GM19438 (cell line): Measurements from ENCODE around the gene XAF1.
"Not testable (repeated sequence)": the region's sequence is repeated elsewhere in the genome, so short reads cannot be mapped to it uniquely, and the experiment has no call there.

Source experiments
- ATAC-seq: cut with Tn5 transposase; IDR thresholded peaks from one replicate; pipeline ENCODE4 v1.9.1; 2021; ENCODE audit warnings: low read depth; ENCODE audit not compliant: unreplicated experiment

The XAF1 gene

GRCh38 chr17:6752068-6752909 lies 3.6 kb upstream of the XAF1 start:
- ATAC-seq = no peak

DNA sequence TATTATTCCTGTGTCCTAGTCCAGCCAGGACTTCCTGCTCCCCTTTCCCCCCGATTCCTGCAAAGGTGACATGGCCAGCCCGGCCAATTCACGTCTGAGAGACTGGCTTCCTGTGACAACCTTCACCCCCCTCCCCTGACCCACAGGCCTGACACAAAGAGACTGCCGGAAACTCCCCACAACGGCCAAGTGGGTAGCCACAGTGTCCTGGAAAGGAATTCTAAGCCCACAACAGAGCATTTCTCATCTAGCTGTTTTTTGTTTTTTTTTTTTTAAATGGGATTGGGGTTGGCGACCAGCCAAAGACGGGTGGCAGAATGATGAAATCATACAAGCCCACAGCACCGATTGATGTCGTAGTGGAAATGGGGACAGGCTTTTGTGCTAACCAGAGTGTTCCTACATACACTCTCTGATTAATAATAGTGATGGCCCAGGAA lies 2.8 kb upstream of the XAF1 start:
- no peak for ATAC-seq

GRCh38 chr17:6753546-6753945 lies 2.3 kb upstream of the XAF1 start:
- ATAC-seq = no peak

GRCh38 chr17:6755281-6755680 lies 565 bp upstream of the XAF1 start:
- no peak for ATAC-seq

GRCh38 chr17:6756425-6757031 lies 682 bp downstream of the XAF1 start:
- no peak for ATAC-seq

DNA sequence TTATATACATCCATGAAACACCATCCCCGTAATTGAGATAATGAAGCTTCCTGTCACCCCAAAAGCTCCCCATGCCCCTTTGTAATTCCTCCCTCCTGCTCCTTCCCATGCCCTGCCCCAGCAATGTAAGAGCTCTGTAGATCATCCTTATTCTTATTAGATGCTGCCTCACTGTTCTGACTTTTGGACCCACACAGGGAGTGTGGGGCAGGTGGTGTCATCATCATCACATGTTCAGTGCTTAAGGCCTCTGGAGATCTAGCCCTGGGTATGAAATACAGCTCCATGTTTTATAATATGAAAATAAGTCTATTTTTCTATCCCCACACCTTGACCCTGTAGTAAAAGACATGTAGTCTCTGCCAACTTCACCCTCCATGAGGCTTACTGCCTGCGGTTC lies 1.9 kb downstream of the XAF1 start:
- no peak for ATAC-seq

DNA sequence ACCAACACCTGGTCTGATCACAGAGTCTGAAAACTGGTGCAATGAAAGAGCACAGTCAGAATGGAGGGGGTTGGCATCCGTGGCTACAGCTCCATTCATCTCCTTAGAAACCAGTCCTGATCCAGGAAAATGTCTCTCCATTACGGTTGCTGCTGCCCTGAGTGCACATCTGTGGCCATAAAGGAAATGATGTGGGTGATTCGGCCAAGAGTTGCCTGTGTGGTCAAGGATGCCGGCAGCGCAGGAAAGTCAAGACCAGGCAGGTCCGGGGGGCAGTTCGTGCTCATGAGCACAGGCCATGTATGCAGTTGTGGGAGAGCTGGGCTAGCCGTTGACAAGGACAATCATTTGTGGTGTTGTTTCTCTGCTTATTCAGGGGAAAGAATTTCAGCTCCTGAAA lies 5.9 kb downstream of the XAF1 start:
- ATAC-seq = no peak

GRCh38 chr17:6768447-6768846 lies 12.6 kb downstream of the XAF1 start:
- no peak for ATAC-seq

DNA sequence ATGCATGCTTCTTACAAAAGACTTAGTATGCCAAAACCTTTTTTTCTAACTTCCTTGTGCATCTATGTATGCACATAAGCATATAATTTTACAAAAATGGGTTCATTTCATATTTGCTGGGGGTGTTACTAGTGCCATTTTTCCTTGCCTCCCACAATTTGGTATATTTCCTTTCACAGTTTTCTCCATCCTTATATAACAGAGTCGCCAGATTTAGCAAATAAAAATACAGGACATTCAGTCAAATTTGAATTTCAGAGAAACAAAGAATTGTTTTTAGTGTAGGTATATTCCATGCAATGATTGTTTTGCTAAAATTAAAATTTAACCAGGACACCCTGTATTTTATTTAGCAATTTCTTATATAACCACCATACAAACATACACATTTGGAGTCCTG lies 16.2 kb downstream of the XAF1 start:
- ATAC-seq = no peak

GRCh38 chr17:6774906-6775305 lies 19.1 kb downstream of the XAF1 start:
- ATAC-seq = not testable (repeated sequence)

DNA sequence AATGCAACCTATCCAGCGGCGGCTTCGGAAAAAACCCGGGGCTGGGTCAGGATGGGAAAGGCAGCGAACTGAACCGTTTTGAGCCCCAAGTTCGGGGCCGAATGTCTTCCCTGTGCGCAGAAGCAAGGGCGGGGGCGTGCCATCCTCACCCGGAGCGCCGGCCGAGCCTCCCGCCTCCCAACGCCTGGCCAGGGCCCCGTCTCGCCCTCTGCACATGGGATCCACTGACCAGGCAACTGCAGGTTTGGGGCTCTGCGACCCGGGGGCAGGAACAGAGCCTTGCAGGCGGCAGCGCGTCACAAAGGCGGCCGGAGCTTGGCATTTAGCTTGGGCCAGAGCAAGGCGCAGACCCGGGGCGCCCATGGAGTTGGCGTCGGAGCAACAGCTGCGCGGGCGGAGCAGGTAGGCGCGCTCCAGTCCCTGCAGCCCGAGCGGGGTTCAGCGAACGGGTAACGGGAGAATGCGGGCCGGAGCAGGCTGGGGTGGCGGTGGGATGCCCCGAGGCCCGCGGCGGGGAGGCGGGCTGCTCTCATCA lies 20.1 kb downstream of the XAF1 start, which contains the start of gene FBXO39:
TSS of gene FBXO39 (plus strand) at position 345 of the 535 bp plus-strand sequence. CDS start 3,654 bp downstream, outside the sequence.
- ATAC-seq = no peak

GRCh38 chr17:6779411-6779810 lies 23.6 kb downstream of the XAF1 start:
- no peak for ATAC-seq

DNA sequence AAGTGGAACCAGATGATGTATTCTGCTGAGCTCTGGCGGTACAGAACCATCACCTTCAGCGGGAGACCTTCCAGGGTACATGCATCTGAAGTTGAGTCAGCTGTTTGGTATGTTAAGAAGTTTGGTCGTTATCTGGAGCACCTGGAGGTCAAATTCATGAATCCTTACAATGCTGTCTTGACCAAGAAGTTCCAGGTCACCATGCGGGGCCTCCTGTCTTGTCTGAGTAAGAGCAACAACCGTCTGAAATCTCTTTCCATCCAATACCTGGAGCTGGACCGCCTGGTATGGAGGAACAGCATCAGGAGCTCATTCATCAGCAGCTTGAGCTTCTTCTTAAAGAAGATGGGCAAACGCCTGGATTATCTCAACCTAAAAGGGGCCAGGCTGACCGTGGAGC lies 24.2 kb downstream of the XAF1 start:
- no peak for ATAC-seq

DNA sequence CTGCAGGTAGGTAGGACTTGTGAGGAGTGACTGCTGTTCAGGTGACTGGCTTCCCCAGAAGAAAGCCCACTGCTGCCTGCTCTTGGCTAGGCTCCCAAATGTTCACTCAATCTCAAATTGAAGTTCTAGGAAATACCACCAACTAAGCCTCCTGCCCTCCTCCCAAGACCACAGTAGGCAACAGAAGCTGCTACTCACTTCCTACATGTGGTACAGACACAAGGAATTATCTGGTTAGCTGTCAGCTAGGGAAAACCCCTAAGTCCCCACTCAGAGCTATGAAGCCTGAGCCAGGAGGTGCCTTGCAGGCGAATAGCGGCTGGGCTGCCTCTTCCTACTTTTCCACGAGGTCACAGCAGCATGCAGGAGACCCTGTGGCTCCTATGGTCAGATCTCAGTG lies 25.0 kb downstream of the XAF1 start:
- no peak for ATAC-seq

GRCh38 chr17:6782244-6782643 lies 26.4 kb downstream of the XAF1 start:
- no peak for ATAC-seq

GRCh38 chr17:6786618-6787017 lies 30.8 kb downstream of the XAF1 start:
- no peak for ATAC-seq

- no peak for ATAC-seq
These were observed 31.3 kb downstream of the XAF1 start for GRCh38 chr17:6787081-6787693.

DNA sequence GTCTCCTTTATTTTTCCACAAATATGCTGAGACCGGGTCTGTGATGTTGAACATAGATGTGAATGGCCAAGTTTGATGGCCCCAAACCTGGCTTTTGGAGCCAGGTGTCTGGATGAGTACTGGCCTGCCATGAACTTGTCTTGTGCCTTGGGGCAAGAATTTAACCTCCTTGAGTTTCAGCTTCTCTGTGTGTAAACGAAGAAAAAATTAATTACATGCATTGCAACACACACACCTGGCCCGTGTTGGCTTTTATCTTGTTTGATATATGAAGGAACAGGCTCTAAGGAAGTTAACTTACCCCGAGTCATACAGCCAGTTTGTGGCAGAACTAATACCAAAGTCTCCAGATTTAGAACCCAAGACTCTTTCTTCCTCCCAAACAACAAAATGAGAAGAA lies 33.3 kb downstream of the XAF1 start:
- ATAC-seq = no peak

DNA sequence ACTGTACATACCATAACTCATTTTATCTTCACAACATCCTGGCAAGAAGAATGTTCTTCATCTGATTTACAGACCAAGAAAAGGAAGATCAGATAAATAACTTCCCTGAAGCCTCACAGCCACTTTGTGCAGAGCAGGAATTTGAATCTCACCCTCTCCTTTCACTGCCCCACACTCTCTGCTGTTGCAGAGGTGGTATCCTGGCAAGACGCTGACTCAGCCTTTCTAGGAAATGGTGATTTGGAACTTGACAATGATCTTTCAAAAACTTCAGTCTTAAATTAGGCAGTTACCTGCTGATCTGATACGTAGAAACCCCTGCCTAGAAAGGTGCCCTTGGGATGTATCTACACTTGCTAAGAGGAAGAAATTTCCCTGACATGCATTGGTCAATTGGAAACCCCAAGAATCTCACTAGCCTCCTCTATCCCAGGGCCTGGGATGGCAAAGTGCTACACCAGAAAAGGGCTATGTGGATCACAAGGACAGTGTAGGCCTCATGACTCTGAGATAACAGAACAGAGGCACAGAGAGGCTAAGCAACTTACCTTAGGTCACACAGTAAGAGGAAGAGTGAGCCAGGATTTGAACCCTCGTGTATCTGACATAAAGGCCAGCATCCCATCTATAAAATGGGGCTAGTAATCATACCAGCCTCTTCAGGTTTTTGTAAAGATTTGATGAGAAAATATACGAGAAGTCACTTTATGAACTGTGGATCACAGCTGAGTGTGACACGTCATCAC lies 38.1 kb downstream of the XAF1 start:
- ATAC-seq = no peak

DNA sequence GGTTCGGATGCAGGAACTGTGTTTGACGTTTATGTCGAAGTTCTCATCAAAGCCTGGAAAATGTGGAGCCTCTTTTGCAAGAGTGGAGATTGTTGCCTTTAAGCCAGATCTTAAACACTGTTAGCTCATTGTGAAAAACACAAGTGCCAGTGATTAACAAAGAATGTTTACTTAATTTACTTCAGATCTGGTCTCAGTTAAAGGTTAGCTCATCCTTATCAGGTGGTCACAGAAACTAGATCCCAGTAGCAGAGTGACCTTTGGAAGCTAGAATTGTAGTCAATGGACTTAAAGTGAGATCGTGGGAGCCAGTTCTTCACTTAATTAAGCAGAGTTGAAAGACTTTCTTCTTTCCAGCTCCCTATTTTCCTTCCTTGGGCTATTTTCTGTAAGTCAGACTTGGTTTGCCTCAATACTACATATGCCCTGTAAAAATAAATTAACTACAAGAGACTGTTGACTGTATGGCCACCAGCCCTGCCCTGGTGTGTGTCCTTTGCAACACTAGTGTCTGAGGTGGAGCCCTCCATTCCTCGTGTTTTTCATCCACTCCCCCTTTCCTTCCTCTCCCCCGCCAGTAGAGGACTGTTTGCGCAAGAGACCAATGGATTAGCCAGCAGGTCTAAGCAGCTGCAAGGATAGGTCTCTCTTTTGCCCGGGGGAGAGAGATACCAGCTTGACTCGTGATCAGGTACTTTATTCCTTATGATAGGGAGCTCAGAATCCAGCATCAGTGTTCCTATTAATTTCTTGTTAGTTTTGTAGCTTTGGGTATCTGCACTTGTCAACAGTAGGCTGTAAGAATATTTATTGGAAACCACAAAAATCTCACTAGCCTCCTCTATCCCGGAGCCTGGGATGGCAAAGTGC lies 40.4 kb downstream of the XAF1 start:
- no peak for ATAC-seq
